HAP-1 (cell line): ENCODE data around the gene LAMA2.

Source experiments
- DNase-seq, 2 experiments: peaks; one replicate each; pipeline ENCODE4 v3.0.0-alpha.2; 2016 to 2020; ENCODE audit warnings: low spot score in 2 of 2
- H3K27me3 ChIP-seq: fragments of 250-450 bp; sonication (Bioruptor Pico); 2 replicates; pipeline ENCODE4 v1.5.1; 2020; ENCODE audit warnings: low read depth, mild to moderate bottlenecking, moderate library complexity
- H3K36me3 ChIP-seq: fragments of 250-450 bp; sonication (Bioruptor Pico); replicated peaks from 2 replicates; pipeline ENCODE4 v1.5.1; 2020; ENCODE audit warnings: mild to moderate bottlenecking
- H3K4me1 ChIP-seq: fragments of 250-450 bp; sonication (Bioruptor Pico); 2 replicates; pipeline ENCODE4 v1.5.1; 2020; ENCODE audit warnings: mild to moderate bottlenecking
- H3K4me3 ChIP-seq: fragments of 250-450 bp; sonication (Bioruptor Pico); 2 replicates; pipeline ENCODE4 v1.5.1; 2020; ENCODE audit warnings: mild to moderate bottlenecking, moderate library complexity
- H3K9me3 ChIP-seq: fragments of 250-450 bp; sonication (Bioruptor Pico); 2 replicates; pipeline ENCODE4 v1.5.1; 2020; ENCODE audit warnings: mild to moderate bottlenecking, moderate library complexity
- in situ Hi-C: fragments of 300-500 bp; cut with MboI; formaldehyde crosslinking; loops from 3 replicates; pipeline ENCODE4 v1.14.3; 2020; ENCODE audit warnings: low sequenced_read_pairs, inconsistent platforms, mixed read lengths

LAMA2 gene

GRCh38 chr6:129544892-129545612 is 662.1 kb downstream of the LAMA2 start:
- H3K36me3 ChIP-seq = no peaks in the 10 kb centered on the region
- no peaks in the 10 kb centered on the region for H3K27me3 ChIP-seq
- H3K9me3 ChIP-seq = no peaks in the 10 kb centered on the region
- no peak for DNase-seq
- in situ Hi-C loops = no loop called here
- H3K4me3 ChIP-seq = no peak overlapping the region
- 0 out of 2 replicates have a peak, but pooled peaks cover 3% of the 10 kb centered on the region for H3K4me1 ChIP-seq

GRCh38 chr6:129546702-129547101 is 663.8 kb downstream of the LAMA2 start:
- Histone ChIP-seq H3K27me3 (no peaks in the 10 kb centered on the region), H3K4me3 (no peak overlapping the region), H3K4me1 (0 out of 2 replicates have a peak, but pooled peaks cover 3% of the 10 kb centered on the region), H3K9me3 (no peaks in the 10 kb centered on the region), H3K36me3 (no peaks in the 10 kb centered on the region)
- in situ Hi-C loops = no loop called here
- DNase-seq = no peak

- in situ Hi-C loops = no loop called here
- H3K36me3 ChIP-seq = no peaks in the 10 kb centered on the region
- DNase-seq = no peak
These were observed 668.5 kb downstream of the LAMA2 start for GRCh38 chr6:129551486-129551885.

GRCh38 chr6:129552413-129552812 is 669.5 kb downstream of the LAMA2 start:
- H3K4me3 ChIP-seq = no peak overlapping the region
- H3K9me3 ChIP-seq = no peaks in the 10 kb centered on the region
- no peaks in the 10 kb centered on the region for H3K36me3 ChIP-seq
- H3K4me1 ChIP-seq = 0 out of 2 replicates have a peak, but pooled peaks cover 3% of the 10 kb centered on the region
- no peak for DNase-seq
- no peaks in the 10 kb centered on the region for H3K27me3 ChIP-seq
- in situ Hi-C loops = no loop called here

More at GRCh38 chr6:129551486-129551885, 668.5 kb downstream of the LAMA2 start:
- Histone ChIP-seq H3K27me3 (no peaks in the 10 kb centered on the region), H3K4me1 (0 out of 2 replicates have a peak, but pooled peaks cover 3% of the 10 kb centered on the region), H3K9me3 (no peaks in the 10 kb centered on the region), H3K4me3 (no peak overlapping the region)

GRCh38 chr6:129555206-129555832 is 672.4 kb downstream of the LAMA2 start:
- in situ Hi-C loops = no loop called here
- no peaks in the 10 kb centered on the region for H3K4me1 ChIP-seq
- H3K36me3 ChIP-seq = no peaks in the 10 kb centered on the region
- DNase-seq = no peak
- no peaks in the 10 kb centered on the region for H3K9me3 ChIP-seq
- no peak overlapping the region for H3K4me3 ChIP-seq
- H3K27me3 ChIP-seq = no peaks in the 10 kb centered on the region

GRCh38 chr6:129558248-129558647 is 675.3 kb downstream of the LAMA2 start:
- no peak overlapping the region for H3K4me3 ChIP-seq
- DNase-seq = no peak
- no peaks in the 10 kb centered on the region for H3K9me3 ChIP-seq
- in situ Hi-C loops = no loop called here
- no peaks in the 10 kb centered on the region for H3K4me1 ChIP-seq
- no peaks in the 10 kb centered on the region; the same call in 1 of the 2 replicates for H3K27me3 ChIP-seq
- H3K36me3 ChIP-seq = no peaks in the 10 kb centered on the region

GRCh38 chr6:129565366-129565765 is 682.4 kb downstream of the LAMA2 start:
- H3K9me3 ChIP-seq = no peaks in the 10 kb centered on the region
- no peaks in the 10 kb centered on the region for H3K4me1 ChIP-seq
- in situ Hi-C loops = loop anchor here (10.0 kb wide), 1 partner anchor 61 kb away; no protein-coding TSS in a partner anchor
- DNase-seq = no peak
- no peaks in the 10 kb centered on the region for H3K36me3 ChIP-seq
- H3K27me3 ChIP-seq = no peaks in the 10 kb centered on the region; the same call in 1 of the 2 replicates
- no peak overlapping the region for H3K4me3 ChIP-seq

- H3K4me3 ChIP-seq = no peak overlapping the region
- no peaks in the 10 kb centered on the region for H3K4me1 ChIP-seq
- H3K36me3 ChIP-seq = no peaks in the 10 kb centered on the region
- DNase-seq = no peak
- in situ Hi-C loops = loop anchor here (10.0 kb wide), 1 partner anchor 61 kb away; no protein-coding TSS in a partner anchor
- no peaks in the 10 kb centered on the region; the same call in 1 of the 2 replicates for H3K27me3 ChIP-seq
- no peaks in the 10 kb centered on the region for H3K9me3 ChIP-seq
These were observed 682.9 kb downstream of the LAMA2 start for GRCh38 chr6:129565811-129566210.
